Measurements from ENCODE around the gene ADAMTS2. TPM values are rescaled to one million over a fixed set of nuclear protein-coding genes. Genes with fewer than 3 reads are reported as not detected.

ADAMTS2 gene
- total RNA-seq, 1 experiment from 2014 or later: 0.02 TPM

GRCh38 chr5:179371681-179372680, 26.7 kb upstream of the ADAMTS2 start:
- peak; percentile 15 for DNase-seq (ENCODE audit: low read depth)

GRCh38 chr5:179371121-179371510, 25.9 kb upstream of the ADAMTS2 start:
- DNase-seq (ENCODE audit: low read depth): no peak

- no peak for DNase-seq (ENCODE audit: low read depth)
Observed at GRCh38 chr5:179370490-179371120, 25.3 kb upstream of the ADAMTS2 start.

GRCh38 chr5:179369530-179369884, 24.2 kb upstream of the ADAMTS2 start:
- no peak for DNase-seq (ENCODE audit: low read depth)

- no peak for DNase-seq (ENCODE audit: low read depth)
Observed at GRCh38 chr5:179368806-179369529, 23.7 kb upstream of the ADAMTS2 start.

GRCh38 chr5:179368126-179368805, 23.0 kb upstream of the ADAMTS2 start:
- no peak for DNase-seq (ENCODE audit: low read depth)

GRCh38 chr5:179367491-179367890, 22.2 kb upstream of the ADAMTS2 start:
- DNase-seq (ENCODE audit: low read depth): no peak

GRCh38 chr5:179362355-179362754, 17.1 kb upstream of the ADAMTS2 start:
- DNase-seq (ENCODE audit: low read depth): no peak

- DNase-seq (ENCODE audit: low read depth): no peak
Observed at GRCh38 chr5:179361037-179361603, 15.9 kb upstream of the ADAMTS2 start.

GRCh38 chr5:179357031-179357430, 11.8 kb upstream of the ADAMTS2 start:
- DNase-seq (ENCODE audit: low read depth): no peak

- DNase-seq (ENCODE audit: low read depth): no peak
Observed at GRCh38 chr5:179355976-179356974, 11.0 kb upstream of the ADAMTS2 start.

- DNase-seq (ENCODE audit: low read depth): no peak
Observed at GRCh38 chr5:179354305-179354882, 9.1 kb upstream of the ADAMTS2 start.

GRCh38 chr5:179348843-179349242, 3.6 kb upstream of the ADAMTS2 start:
- no peak for DNase-seq (ENCODE audit: low read depth)

GRCh38 chr5:179348011-179348530, 2.8 kb upstream of the ADAMTS2 start:
- no peak for DNase-seq (ENCODE audit: low read depth)

- DNase-seq (ENCODE audit: low read depth): no peak
Observed at GRCh38 chr5:179347581-179347980, 2.3 kb upstream of the ADAMTS2 start.

GRCh38 chr5:179346875-179347274, 1.6 kb upstream of the ADAMTS2 start:
- DNase-seq (ENCODE audit: low read depth): no peak

- no peak for DNase-seq (ENCODE audit: low read depth)
Observed at GRCh38 chr5:179346401-179346800, 1.1 kb upstream of the ADAMTS2 start.

GRCh38 chr5:179345183-179345432, 153 bp downstream of the ADAMTS2 start:
- DNase-seq (ENCODE audit: low read depth): no peak

GRCh38 chr5:179344431-179345182, 654 bp downstream of the ADAMTS2 start:
- DNase-seq (ENCODE audit: low read depth): no peak

Data from M059J (cell line).